ENCODE data around the gene NPC1.
A peak's percentile ranks its signal among the peaks of the same experiment; 100 is the strongest.
"Not testable (repeated sequence)": the region's sequence is repeated elsewhere in the genome, so short reads cannot be mapped to it uniquely, and the experiment has no call there.

The NPC1 gene

GRCh38 chr18:23608211-23608610 lies 21.9 kb upstream of the NPC1 start:
- no peak for DNase-seq

- no peak for DNase-seq
Observed at GRCh38 chr18:23605941-23606340, 19.6 kb upstream of the NPC1 start.

GRCh38 chr18:23599809-23600208 lies 13.5 kb upstream of the NPC1 start:
- no peak for DNase-seq

GRCh38 chr18:23596183-23596582 lies 9.9 kb upstream of the NPC1 start:
- DNase-seq, result peak in 1 of 2 donors; percentile 34

GRCh38 chr18:23595591-23595990 lies 9.3 kb upstream of the NPC1 start:
- DNase-seq, result no peak

- peak in 1 of 2 donors; percentile 17 for DNase-seq
Observed at GRCh38 chr18:23593720-23594119, 7.4 kb upstream of the NPC1 start.

- DNase-seq, result no peak
Observed at GRCh38 chr18:23592911-23593310, 6.6 kb upstream of the NPC1 start.

GRCh38 chr18:23591011-23591410 lies 4.7 kb upstream of the NPC1 start:
- no peak for DNase-seq

- no peak for DNase-seq
Observed at GRCh38 chr18:23588836-23589560, 2.7 kb upstream of the NPC1 start.

GRCh38 chr18:23587220-23587642 lies 925 bp upstream of the NPC1 start:
- DNase-seq, result no peak

- no peak for DNase-seq
Observed at GRCh38 chr18:23585897-23586248, 433 bp downstream of the NPC1 start.

GRCh38 chr18:23585007-23585871 lies 1.1 kb downstream of the NPC1 start:
- DNase-seq, result peak; percentile 32 to 51

GRCh38 chr18:23584019-23584983 lies 2.0 kb downstream of the NPC1 start:
- no peak for DNase-seq

- DNase-seq, result no peak
Observed at GRCh38 chr18:23583071-23583865, 3.0 kb downstream of the NPC1 start.

GRCh38 chr18:23580677-23581367 lies 5.5 kb downstream of the NPC1 start:
- no peak for DNase-seq

GRCh38 chr18:23578891-23579653 lies 7.2 kb downstream of the NPC1 start:
- DNase-seq, result no peak

GRCh38 chr18:23578067-23578701 lies 8.1 kb downstream of the NPC1 start:
- no peak for DNase-seq

- not testable (repeated sequence) for DNase-seq
Observed at GRCh38 chr18:23577521-23577920, 8.8 kb downstream of the NPC1 start.

- DNase-seq, result no peak
Observed at GRCh38 chr18:23575309-23575651, 11.0 kb downstream of the NPC1 start.

- no peak for DNase-seq
Observed at GRCh38 chr18:23574611-23575308, 11.5 kb downstream of the NPC1 start.
